Nephron (organoid): Measurements from ENCODE around the gene EFNA1.

Experiments used
- H3K27ac Mint-ChIP-seq, 3 experiments: 2 replicates each; pipeline ENCODE4 v1.8.0; 2020; ENCODE audit warnings: mixed read lengths in 3 of 3, mild to moderate bottlenecking in 2 of 3, moderate library complexity in 1 of 3
- H3K27me3 Mint-ChIP-seq: 2 replicates; pipeline ENCODE4 v1.8.0; 2021; ENCODE audit warnings: low read depth, mild to moderate bottlenecking, moderate library complexity, mixed read lengths
- H3K36me3 Mint-ChIP-seq: 2 replicates; pipeline ENCODE4 v1.8.0; 2020; ENCODE audit warnings: low read depth, mixed read lengths
- H3K4me1 Mint-ChIP-seq: 2 replicates; pipeline ENCODE4 v1.8.0; 2020; ENCODE audit warnings: mixed read lengths
- H3K4me3 Mint-ChIP-seq, 3 experiments: 2 replicates each; pipeline ENCODE4 v1.8.0; 2020; ENCODE audit warnings: mild to moderate bottlenecking in 3 of 3, mixed read lengths in 3 of 3, moderate library complexity in 2 of 3
- H3K9me3 Mint-ChIP-seq: 2 replicates; pipeline ENCODE4 v1.8.0; 2020; ENCODE audit warnings: mixed read lengths
- CTCF ChIP-seq, 3 experiments: fragments of 200-600 bp; sonication (generic); IDR thresholded peaks; one replicate each; pipeline ENCODE4 v1.5.0; 2021; ENCODE audit warnings: antibody characterized with exemption in 3 of 3; ENCODE audit not compliant: unreplicated experiment in 3 of 3

The EFNA1 gene

GRCh38 chr1:155103325-155103724, 24.4 kb upstream of the EFNA1 start:
- TF ChIP-seq CTCF (IDR thresholded peaks at IDR 0.05; ENCODE audit: unreplicated experiment in 3 of 3) = no peak
- Mint-ChIP-seq H3K36me3 (no peaks in the 10 kb centered on the region), H3K27ac (no peak overlapping the region), H3K27me3 (peaks cover 16% of the 10 kb centered on the region), H3K9me3 (no peaks in the 10 kb centered on the region), H3K4me1 (peaks cover 4% of the 10 kb centered on the region), H3K4me3 (no peak overlapping the region)

GRCh38 chr1:155104605-155105534, 22.8 kb upstream of the EFNA1 start:
- Mint-ChIP-seq H3K27me3 (peaks cover 16% of the 10 kb centered on the region), H3K4me1 (peaks cover 4% of the 10 kb centered on the region), H3K9me3 (no peaks in the 10 kb centered on the region), H3K27ac (no peak overlapping the region), H3K4me3 (no peak overlapping the region), H3K36me3 (no peaks in the 10 kb centered on the region)
- TF ChIP-seq CTCF (IDR thresholded peaks at IDR 0.05; ENCODE audit: unreplicated experiment in 3 of 3) = no peak

- Mint-ChIP-seq H3K36me3 (no peaks in the 10 kb centered on the region), H3K27me3 (peaks cover 16% of the 10 kb centered on the region), H3K27ac (no peak overlapping the region), H3K4me1 (peaks cover 4% of the 10 kb centered on the region), H3K4me3 (no peak overlapping the region), H3K9me3 (no peaks in the 10 kb centered on the region)
- TF ChIP-seq CTCF (IDR thresholded peaks at IDR 0.05; ENCODE audit: unreplicated experiment in 3 of 3) = no peak
Measured at GRCh38 chr1:155105604-155106011, 22.1 kb upstream of the EFNA1 start.

DNA sequence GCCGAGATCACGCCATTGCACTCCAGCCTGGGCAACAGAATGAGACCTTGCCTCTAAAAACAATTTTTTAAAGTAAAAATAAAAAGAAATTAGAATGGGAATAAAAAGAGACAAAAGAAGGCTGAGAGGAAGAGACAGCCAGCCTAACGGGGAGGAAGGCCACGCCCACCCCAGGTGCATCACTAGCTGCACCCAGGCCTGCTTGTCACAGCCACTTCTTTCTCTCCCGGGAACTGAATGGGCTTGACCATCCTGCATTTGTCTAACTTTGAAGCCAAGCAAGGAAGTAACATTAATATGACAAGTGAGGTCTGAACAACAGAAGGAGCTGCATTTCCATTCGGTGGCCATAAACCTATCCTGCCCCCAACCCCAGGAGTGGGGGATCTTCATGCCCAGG, 20.8 kb upstream of the EFNA1 start:
- TF ChIP-seq CTCF (IDR thresholded peaks at IDR 0.05; ENCODE audit: unreplicated experiment in 3 of 3) = no peak
- Mint-ChIP-seq H3K27me3 (peaks cover 16% of the 10 kb centered on the region), H3K4me1 (peaks cover 4% of the 10 kb centered on the region), H3K9me3 (no peaks in the 10 kb centered on the region), H3K4me3 (no peak overlapping the region), H3K27ac (no peak overlapping the region), H3K36me3 (no peaks in the 10 kb centered on the region)

GRCh38 chr1:155107309-155108264, 20.1 kb upstream of the EFNA1 start:
- no peak overlapping the region for H3K4me3 Mint-ChIP-seq
- H3K4me1 Mint-ChIP-seq = peaks cover 4% of the 10 kb centered on the region
- TF ChIP-seq CTCF (IDR thresholded peaks at IDR 0.05; ENCODE audit: unreplicated experiment in 3 of 3) = no peak
- no peaks in the 10 kb centered on the region for H3K9me3 Mint-ChIP-seq
- peaks cover 16% of the 10 kb centered on the region for H3K27me3 Mint-ChIP-seq
- H3K36me3 Mint-ChIP-seq = no peaks in the 10 kb centered on the region
- no peak overlapping the region for H3K27ac Mint-ChIP-seq
